Omental fat pad (tissue), 4 donors: ENCODE measurements around the gene C9orf72. TPM values are rescaled to one million over a fixed set of nuclear protein-coding genes. Genes with fewer than 3 reads are reported as not detected.

Source experiments
- ATAC-seq: fragments of 150-250 bp; one replicate; pipeline ENCODE4 v1.9.1; 2016; ENCODE audit warnings: mild to moderate bottlenecking, moderate library complexity; ENCODE audit not compliant: low FRiP score
- DNase-seq: peaks from one replicate; pipeline ENCODE4 v3.0.0-alpha.2; 2019; ENCODE audit warnings: low spot score
- total RNA-seq, 4 donors: library from RNA; depleted of rRNA; stranded (reverse); fragments of >200 nt; gene quantifications; one replicate each; pipeline ENCODE4 v1.1.0, GENCODE V29; 2016
- TF ChIP-seq, protein P1 (sequence below), 3 donors: fragments of 450-650 bp; IDR thresholded peaks; one replicate each; pipeline ENCODE4 v1.5.1; 2016 to 2017; ENCODE audit warnings: antibody characterized with exemption in 3 of 3, mild to moderate bottlenecking in 3 of 3, moderate library complexity in 2 of 3

The C9orf72 gene
- total RNA-seq, 4 donors from 2014 or later, result 28.6 to 48.6 (median 31.2) TPM

DNA sequence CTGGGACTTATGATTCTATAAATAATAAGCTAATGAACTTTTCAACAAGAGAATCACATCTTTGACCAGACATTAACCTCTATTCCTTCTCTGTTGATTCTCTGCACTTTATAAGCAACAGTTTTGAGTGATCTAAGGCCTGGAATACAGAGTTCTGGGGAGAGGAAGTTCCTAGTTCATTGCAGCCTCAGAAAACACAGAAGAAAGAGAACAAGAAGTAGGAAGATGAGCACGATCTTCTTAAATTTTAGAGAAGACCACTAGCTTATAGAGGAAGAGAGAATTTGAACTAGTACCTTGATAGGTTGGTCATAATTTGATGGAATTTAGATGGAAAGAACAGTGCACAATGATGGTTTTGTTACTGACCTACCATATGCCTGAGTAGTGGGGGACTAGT, 8.5 kb upstream of the C9orf72 start:
- ATAC-seq (no peak), DNase-seq (no peak)
- TF ChIP-seq, protein P1, sequence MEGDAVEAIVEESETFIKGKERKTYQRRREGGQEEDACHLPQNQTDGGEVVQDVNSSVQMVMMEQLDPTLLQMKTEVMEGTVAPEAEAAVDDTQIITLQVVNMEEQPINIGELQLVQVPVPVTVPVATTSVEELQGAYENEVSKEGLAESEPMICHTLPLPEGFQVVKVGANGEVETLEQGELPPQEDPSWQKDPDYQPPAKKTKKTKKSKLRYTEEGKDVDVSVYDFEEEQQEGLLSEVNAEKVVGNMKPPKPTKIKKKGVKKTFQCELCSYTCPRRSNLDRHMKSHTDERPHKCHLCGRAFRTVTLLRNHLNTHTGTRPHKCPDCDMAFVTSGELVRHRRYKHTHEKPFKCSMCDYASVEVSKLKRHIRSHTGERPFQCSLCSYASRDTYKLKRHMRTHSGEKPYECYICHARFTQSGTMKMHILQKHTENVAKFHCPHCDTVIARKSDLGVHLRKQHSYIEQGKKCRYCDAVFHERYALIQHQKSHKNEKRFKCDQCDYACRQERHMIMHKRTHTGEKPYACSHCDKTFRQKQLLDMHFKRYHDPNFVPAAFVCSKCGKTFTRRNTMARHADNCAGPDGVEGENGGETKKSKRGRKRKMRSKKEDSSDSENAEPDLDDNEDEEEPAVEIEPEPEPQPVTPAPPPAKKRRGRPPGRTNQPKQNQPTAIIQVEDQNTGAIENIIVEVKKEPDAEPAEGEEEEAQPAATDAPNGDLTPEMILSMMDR (IDR thresholded peaks at IDR 0.05), result no peak

- ATAC-seq (peak; percentile 94), DNase-seq (peak; percentile 94)
- TF ChIP-seq, protein P1 (IDR thresholded peaks at IDR 0.05), result no peak
These were observed 631 bp upstream of the C9orf72 start for GRCh38 chr9:27573634-27574590.

- ATAC-seq (peak; percentile 43), DNase-seq (peak; percentile 32)
- TF ChIP-seq, protein P1 (IDR thresholded peaks at IDR 0.05), result no peak
These were observed 739 bp downstream of the C9orf72 start for GRCh38 chr9:27572566-27572917.

DNA sequence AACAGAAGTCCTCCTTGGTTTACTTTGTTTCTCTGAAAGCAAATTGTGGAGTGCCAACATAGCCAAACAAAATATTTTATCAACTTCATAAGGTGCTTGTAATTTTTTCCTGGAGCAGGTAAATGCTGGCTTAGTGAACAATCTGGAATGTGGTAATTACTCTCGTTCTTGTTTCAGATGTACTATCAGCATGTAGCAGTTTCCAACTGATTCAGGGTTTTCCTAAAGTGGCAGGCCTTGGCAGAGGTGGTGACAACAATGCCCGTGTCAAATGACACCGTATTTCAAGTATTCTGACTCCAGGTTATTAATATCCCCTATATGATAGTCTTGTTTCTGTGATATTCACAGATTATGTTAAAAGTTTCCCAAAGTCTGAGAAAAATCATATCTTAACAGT, 1.2 kb downstream of the C9orf72 start:
- TF ChIP-seq, protein P1 (IDR thresholded peaks at IDR 0.05), result no peak
- no peak for ATAC-seq

DNA sequence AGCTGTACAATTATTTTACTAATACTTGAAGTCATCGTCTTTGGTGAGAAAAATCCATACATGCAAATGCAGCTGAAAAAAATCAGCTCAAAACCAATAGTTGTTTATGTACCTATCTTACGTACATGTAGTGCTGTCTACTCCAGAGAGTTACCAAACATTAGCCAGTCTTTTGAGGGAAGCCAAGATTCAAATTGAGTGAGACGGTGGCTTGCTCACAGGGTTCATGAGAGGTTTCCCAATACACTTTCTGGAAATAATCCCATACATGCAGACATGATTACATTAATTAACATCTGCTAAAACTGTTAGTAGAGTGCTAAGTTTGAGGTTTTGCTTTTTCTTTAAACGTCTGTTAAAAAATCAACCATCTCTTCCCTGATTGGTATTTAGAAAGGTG, 2.3 kb downstream of the C9orf72 start:
- ATAC-seq, result no peak

More for the DNA sequence above, 1.2 kb downstream of the C9orf72 start:
- no peak for DNase-seq

DNA sequence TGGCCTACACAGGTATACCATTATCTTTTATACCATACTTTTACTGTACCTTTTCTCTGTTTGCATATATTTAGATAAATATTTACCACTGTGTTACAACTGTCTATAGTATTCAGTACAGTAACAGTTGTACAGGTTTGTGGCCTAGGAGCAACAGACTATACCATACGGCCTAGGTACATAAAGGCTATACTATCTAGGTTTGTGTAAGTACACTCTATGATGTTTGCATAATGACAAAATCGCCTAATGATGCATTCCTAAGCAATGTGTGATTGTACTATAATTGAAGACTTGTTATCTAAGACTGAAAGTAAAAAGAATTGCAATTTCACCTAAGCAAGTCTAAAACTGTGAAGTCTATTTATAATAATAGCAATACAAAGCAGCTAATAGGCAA, 3.9 kb downstream of the C9orf72 start:
- ATAC-seq, result no peak
- TF ChIP-seq, protein P1 (IDR thresholded peaks at IDR 0.05), result no peak
- DNase-seq, result no peak

More for the DNA sequence above, 2.3 kb downstream of the C9orf72 start:
- TF ChIP-seq, protein P1 (IDR thresholded peaks at IDR 0.05), result no peak
- DNase-seq, result no peak

DNA sequence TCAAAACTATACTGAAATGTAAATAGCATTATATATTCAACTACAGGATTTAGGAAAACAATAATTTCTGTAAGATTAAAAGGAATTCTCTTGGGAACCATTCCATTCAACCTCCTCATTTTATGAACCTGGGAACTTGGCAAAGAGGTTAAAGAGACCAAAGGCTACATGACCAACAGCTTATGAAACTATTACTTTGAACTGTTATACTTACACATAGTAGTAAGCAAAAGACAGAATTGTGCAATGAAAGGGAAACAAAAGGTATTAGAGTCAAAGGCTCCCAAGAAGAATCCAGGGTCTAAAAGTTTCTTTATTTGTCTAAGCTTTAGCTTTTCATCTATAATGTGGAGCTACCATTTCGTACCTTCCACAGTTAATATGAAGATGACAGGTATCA, 7.2 kb downstream of the C9orf72 start:
- no peak for DNase-seq
- ATAC-seq, result no peak
- TF ChIP-seq, protein P1 (IDR thresholded peaks at IDR 0.05), result no peak
